Fibroblast of skin of right quadriceps (primary cell): ENCODE data around the gene SP9.

Experiments
- DNase-seq: peaks from one replicate; pipeline ENCODE4 v3.0.0-alpha.2; 2013

Gene SP9

GRCh38 chr2:174334781-174335251, at the start of gene SP9:
SP9 (plus strand) TSS chr2:174334954; CDS start chr2:174335093, 139 bp downstream.
- peak; percentile 52 for DNase-seq

GRCh38 chr2:174286172-174286571, 48.6 kb upstream of the SP9 start:
- no peak for DNase-seq

- no peak for DNase-seq
Observed at GRCh38 chr2:174292908-174293307, 41.8 kb upstream of the SP9 start.

GRCh38 chr2:174300114-174300513, 34.6 kb upstream of the SP9 start:
- DNase-seq: peak; percentile 2

- no peak for DNase-seq
Observed at GRCh38 chr2:174312581-174313234, 22.0 kb upstream of the SP9 start.

GRCh38 chr2:174322149-174322548, 12.6 kb upstream of the SP9 start:
- DNase-seq: no peak

- peak; percentile 50 for DNase-seq
Observed at GRCh38 chr2:174322746-174323145, 12.0 kb upstream of the SP9 start.

GRCh38 chr2:174324530-174324929, 10.2 kb upstream of the SP9 start:
- DNase-seq: no peak

GRCh38 chr2:174325373-174326160, 9.2 kb upstream of the SP9 start:
- no peak for DNase-seq

GRCh38 chr2:174326161-174327020, 8.4 kb upstream of the SP9 start:
- DNase-seq: no peak

GRCh38 chr2:174327021-174327840, 7.5 kb upstream of the SP9 start:
- DNase-seq: no peak

GRCh38 chr2:174327841-174328113, 7.0 kb upstream of the SP9 start:
- DNase-seq: no peak

- DNase-seq: no peak
Observed at GRCh38 chr2:174328114-174328960, 6.4 kb upstream of the SP9 start.

- DNase-seq: no peak
Observed at GRCh38 chr2:174328961-174329715, 5.6 kb upstream of the SP9 start.

GRCh38 chr2:174330945-174331594, 3.7 kb upstream of the SP9 start:
- DNase-seq: no peak

GRCh38 chr2:174331595-174332216, 3.0 kb upstream of the SP9 start:
- DNase-seq: no peak

- no peak for DNase-seq
Observed at GRCh38 chr2:174332217-174332963, 2.4 kb upstream of the SP9 start.

GRCh38 chr2:174333017-174333371, 1.8 kb upstream of the SP9 start:
- DNase-seq: no peak
